ENCODE data around the gene ADRA2C.

ADRA2C gene

GRCh38 chr4:3727847-3728469 lies 38.2 kb upstream of the ADRA2C start:
- no peak overlapping the region for H3K4me2 ChIP-seq (ENCODE audit: insufficient read depth, low read length)
- no peaks in the 10 kb centered on the region for H3K36me3 ChIP-seq (ENCODE audit: insufficient read depth, low read length)

GRCh38 chr4:3729188-3729881 lies 36.9 kb upstream of the ADRA2C start:
- Histone ChIP-seq H2AFZ (ENCODE audit: low read depth, low read length) (no peak overlapping the region), H3K36me3 (ENCODE audit: insufficient read depth, low read length) (no peaks in the 10 kb centered on the region), H3K9ac (ENCODE audit: low read depth, low read length) (no peak overlapping the region), H3K4me2 (ENCODE audit: insufficient read depth, low read length) (no peak overlapping the region), H3K27ac (ENCODE audit: low read length) (no peak overlapping the region), H3K27me3 (ENCODE audit: insufficient read depth, low read length, poor library complexity) (no peaks in the 10 kb centered on the region), H3K79me2 (ENCODE audit: insufficient read depth, low read length) (no peaks in the 10 kb centered on the region), H3K9me3 (ENCODE audit: insufficient read depth, low read length, severe bottlenecking) (no peaks in the 10 kb centered on the region), H4K20me1 (ENCODE audit: insufficient read depth, low read length) (no peaks in the 10 kb centered on the region; the same call in 1 of the 2 replicates), H3K4me1 (ENCODE audit: insufficient read depth, low read length) (no peaks in the 10 kb centered on the region), H3K4me3 (ENCODE audit: low read depth in 1 of 2, low read length in 2 of 2) (no peak overlapping the region)
- DNase-seq = no peak
- no peak for ATAC-seq (ENCODE audit: insufficient read depth, low read depth)
- no peak for TF ChIP-seq CTCF (IDR thresholded peaks at IDR 0.05; ENCODE audit: borderline replicate concordance, extremely low read depth, low read length, poor library complexity, severe bottlenecking)

More at GRCh38 chr4:3727847-3728469, 38.2 kb upstream of the ADRA2C start:
- Histone ChIP-seq H4K20me1 (ENCODE audit: insufficient read depth, low read length) (no peaks in the 10 kb centered on the region; the same call in 1 of the 2 replicates), H2AFZ (ENCODE audit: low read depth, low read length) (no peak overlapping the region), H3K4me1 (ENCODE audit: insufficient read depth, low read length) (no peaks in the 10 kb centered on the region), H3K9ac (ENCODE audit: low read depth, low read length) (no peak overlapping the region), H3K27me3 (ENCODE audit: insufficient read depth, low read length, poor library complexity) (no peaks in the 10 kb centered on the region), H3K4me3 (ENCODE audit: low read depth in 1 of 2, low read length in 2 of 2) (no peak overlapping the region), H3K27ac (ENCODE audit: low read length) (no peak overlapping the region), H3K79me2 (ENCODE audit: insufficient read depth, low read length) (no peaks in the 10 kb centered on the region), H3K9me3 (ENCODE audit: insufficient read depth, low read length, severe bottlenecking) (no peaks in the 10 kb centered on the region)
- DNase-seq (no peak), ATAC-seq (ENCODE audit: insufficient read depth, low read depth) (no peak)
- no peak for TF ChIP-seq CTCF (IDR thresholded peaks at IDR 0.05; ENCODE audit: borderline replicate concordance, extremely low read depth, low read length, poor library complexity, severe bottlenecking)
- TF ChIP-seq EZH2 (IDR thresholded peaks at IDR 0.05; ENCODE audit: borderline replicate concordance, low read depth, low read length, severe bottlenecking) = no peak

- Histone ChIP-seq H3K4me3 (ENCODE audit: low read depth in 1 of 2, low read length in 2 of 2) (no peak overlapping the region), H4K20me1 (ENCODE audit: insufficient read depth, low read length) (no peaks in the 10 kb centered on the region; the same call in 1 of the 2 replicates), H3K4me1 (ENCODE audit: insufficient read depth, low read length) (no peaks in the 10 kb centered on the region), H3K9ac (ENCODE audit: low read depth, low read length) (no peak overlapping the region), H3K79me2 (ENCODE audit: insufficient read depth, low read length) (no peaks in the 10 kb centered on the region), H3K36me3 (ENCODE audit: insufficient read depth, low read length) (no peaks in the 10 kb centered on the region), H3K9me3 (ENCODE audit: insufficient read depth, low read length, severe bottlenecking) (no peaks in the 10 kb centered on the region), H3K4me2 (ENCODE audit: insufficient read depth, low read length) (no peak overlapping the region), H3K27me3 (ENCODE audit: insufficient read depth, low read length, poor library complexity) (no peaks in the 10 kb centered on the region), H2AFZ (ENCODE audit: low read depth, low read length) (no peak overlapping the region), H3K27ac (ENCODE audit: low read length) (no peak overlapping the region)
- no peak for DNase-seq
- TF ChIP-seq CTCF (IDR thresholded peaks at IDR 0.05; ENCODE audit: borderline replicate concordance, extremely low read depth, low read length, poor library complexity, severe bottlenecking) (no peak), EZH2 (IDR thresholded peaks at IDR 0.05; ENCODE audit: borderline replicate concordance, low read depth, low read length, severe bottlenecking) (no peak)
- ATAC-seq (ENCODE audit: insufficient read depth, low read depth) = no peak
Observed at GRCh38 chr4:3729882-3730226, 36.3 kb upstream of the ADRA2C start.
